ENCODE results near the gene PFDN4.

- TF ChIP-seq POLR2A (IDR thresholded peaks at IDR 0.05; ENCODE audit: extremely low read depth, insufficient read length) (no peak), MAX (IDR thresholded peaks at IDR 0.05; ENCODE audit: low read depth, low read length) (no peak), CTCF (IDR thresholded peaks at IDR 0.05; ENCODE audit: low read depth, low read length) (no peak), MYC (IDR thresholded peaks at IDR 0.05; ENCODE audit: low read depth, low read length) (no peak)
Observed at GRCh38 chr20:54223285-54223684, 15.4 kb downstream of the PFDN4 start.

Measured in NB4 (cell line).